ENCODE results near the gene MINPP1. TPM values are rescaled to one million over a fixed set of nuclear protein-coding genes. Genes with fewer than 3 reads are reported as not detected.
"Not testable (repeated sequence)": the region's sequence is repeated elsewhere in the genome, so short reads cannot be mapped to it uniquely, and the experiment has no call there.

The MINPP1 gene
- total RNA-seq, 1 donor from 2014 or later = 34.7 TPM

GRCh38 chr10:87562750-87563149, 58.1 kb downstream of the MINPP1 start:
- DNase-seq (ENCODE audit: extremely low read depth, low read depth, low spot score) = no peak

- DNase-seq (ENCODE audit: extremely low read depth, low read depth, low spot score) = no peak
Measured at GRCh38 chr10:87565010-87565409, 60.3 kb downstream of the MINPP1 start.

GRCh38 chr10:87575851-87576250, 71.2 kb downstream of the MINPP1 start:
- DNase-seq (ENCODE audit: extremely low read depth, low read depth, low spot score) = no peak

- DNase-seq (ENCODE audit: extremely low read depth, low read depth, low spot score) = no peak
Measured at GRCh38 chr10:87578160-87578841, 73.6 kb downstream of the MINPP1 start.

GRCh38 chr10:87578842-87579401, 74.2 kb downstream of the MINPP1 start:
- DNase-seq (ENCODE audit: extremely low read depth, low read depth, low spot score) = no peak

- DNase-seq (ENCODE audit: extremely low read depth, low read depth, low spot score) = no peak
Measured at GRCh38 chr10:87579563-87579962, 74.9 kb downstream of the MINPP1 start.

GRCh38 chr10:87580016-87580415, 75.3 kb downstream of the MINPP1 start:
- DNase-seq (ENCODE audit: extremely low read depth, low read depth, low spot score) = no peak

GRCh38 chr10:87585565-87586514, 81.1 kb downstream of the MINPP1 start:
- DNase-seq (ENCODE audit: extremely low read depth, low read depth, low spot score) = peak; percentile 23

GRCh38 chr10:87589645-87590051, 85.0 kb downstream of the MINPP1 start:
- no peak for DNase-seq (ENCODE audit: extremely low read depth, low read depth, low spot score)

GRCh38 chr10:87590705-87591588, 86.3 kb downstream of the MINPP1 start:
- no peak for DNase-seq (ENCODE audit: extremely low read depth, low read depth, low spot score)

- no peak for DNase-seq (ENCODE audit: extremely low read depth, low read depth, low spot score)
Measured at GRCh38 chr10:87591589-87591886, 86.8 kb downstream of the MINPP1 start.

GRCh38 chr10:87592920-87593319, 88.2 kb downstream of the MINPP1 start:
- not testable (repeated sequence) for DNase-seq (ENCODE audit: extremely low read depth, low read depth, low spot score)

GRCh38 chr10:87593702-87594101, 89.0 kb downstream of the MINPP1 start:
- DNase-seq (ENCODE audit: extremely low read depth, low read depth, low spot score) = no peak

- DNase-seq (ENCODE audit: extremely low read depth, low read depth, low spot score) = no peak
Measured at GRCh38 chr10:87594181-87594580, 89.5 kb downstream of the MINPP1 start.

GRCh38 chr10:87594864-87595263, 90.2 kb downstream of the MINPP1 start:
- DNase-seq (ENCODE audit: extremely low read depth, low read depth, low spot score) = no peak

GRCh38 chr10:87596351-87596750, 91.7 kb downstream of the MINPP1 start:
- no peak for DNase-seq (ENCODE audit: extremely low read depth, low read depth, low spot score)

- no peak for DNase-seq (ENCODE audit: extremely low read depth, low read depth, low spot score)
Measured at GRCh38 chr10:87598700-87599099, 94.0 kb downstream of the MINPP1 start.

GRCh38 chr10:87600581-87600980, 95.9 kb downstream of the MINPP1 start:
- DNase-seq (ENCODE audit: extremely low read depth, low read depth, low spot score) = no peak

Data from glomerular endothelial cell (primary cell).